IMR-90 (cell line): ENCODE measurements around the gene THEM4. TPM values are rescaled to one million over a fixed set of nuclear protein-coding genes. Genes with fewer than 3 reads are reported as not detected.

ENCODE experiments used
- ATAC-seq: fragments of 200-7000 bp; cut with Tn5 transposase; 2 replicates; pipeline ENCODE4 v1.9.1; 2020; ENCODE audit warnings: low read depth, mild to moderate bottlenecking, moderate library complexity
- BruUV-seq: library from RNA; stranded (reverse); fragments of 400-500 nt; replicated peaks from 2 replicates; lab custom pipeline; 2021; lab: Mats Ljungman, UMichigan
- CTCF ChIA-PET: fragments of 300-600 bp; formaldehyde crosslinking; extraction: SDS; loops from one replicate; lab custom pipeline; 2021; ENCODE audit warnings: antibody characterized with exemption; lab: Yijun Ruan, JAX
- POLR2A ChIA-PET: fragments of 300-600 bp; sonication (Branson Sonifier 250); formaldehyde crosslinking; loops from one replicate; lab custom pipeline; 2022; ENCODE audit warnings: antibody characterized with exemption; ENCODE audit not compliant: unreplicated experiment; lab: Charles Lee
- DNase-seq: peaks from one replicate; pipeline ENCODE4 v3.0.0; 2013
- H2AFZ ChIP-seq: replicated peaks from 2 replicates; pipeline ENCODE3; 2013; ENCODE audit warnings: low read length, mild to moderate bottlenecking; ENCODE audit not compliant: poor library complexity
- H2AK5ac ChIP-seq: 2 replicates; pipeline ENCODE4 v1.6.1; 2013; ENCODE audit warnings: low read depth, low read length, inconsistent platforms
- H2AK9ac ChIP-seq: replicated peaks from 2 replicates; pipeline ENCODE3; 2013; ENCODE audit warnings: mild to moderate bottlenecking, low read depth, low read length, moderate library complexity; ENCODE audit not compliant: poor library complexity
- H2BK120ac ChIP-seq: 2 replicates; pipeline ENCODE4 v1.6.1; 2013; ENCODE audit warnings: low read depth, low read length, inconsistent platforms
- H2BK15ac ChIP-seq: 3 replicates; pipeline ENCODE4 v1.6.1; 2013; ENCODE audit warnings: low read depth, low read length, inconsistent platforms
- H2BK20ac ChIP-seq: 2 replicates; pipeline ENCODE4 v1.6.1; 2013; ENCODE audit warnings: low read depth, mild to moderate bottlenecking, inconsistent platforms, low read length, moderate library complexity
- H2BK5ac ChIP-seq: 2 replicates; pipeline ENCODE4 v1.6.1; 2013; ENCODE audit warnings: mild to moderate bottlenecking, low read depth, low read length, inconsistent platforms; ENCODE audit not compliant: poor library complexity, severe bottlenecking
- H3K14ac ChIP-seq: replicated peaks from 2 replicates; pipeline ENCODE4 v1.6.1; 2013; ENCODE audit warnings: low read depth, low read length, inconsistent platforms
- H3K18ac ChIP-seq: 2 replicates; pipeline ENCODE4 v1.6.1; 2013; ENCODE audit warnings: low read depth, low read length, control low read depth
- H3K23ac ChIP-seq: 2 replicates; pipeline ENCODE4 v1.6.1; 2013; ENCODE audit warnings: low read depth, low read length, inconsistent platforms
- H3K27ac ChIP-seq: 2 replicates; pipeline ENCODE4 v1.5.1; 2013; ENCODE audit warnings: mild to moderate bottlenecking, control low read depth, low read length; ENCODE audit not compliant: insufficient read depth
- H3K27me3 ChIP-seq: 2 replicates; pipeline ENCODE4 v1.6.1; 2013; ENCODE audit warnings: low read length; ENCODE audit not compliant: control insufficient read depth, insufficient read depth
- H3K36me3 ChIP-seq: 2 replicates; pipeline ENCODE4 v1.6.1; 2013; ENCODE audit warnings: low read length, mixed read lengths; ENCODE audit not compliant: control insufficient read depth, insufficient read depth
- H3K4ac ChIP-seq: 2 replicates; pipeline ENCODE4 v1.6.1; 2013; ENCODE audit warnings: low read depth, low read length, inconsistent platforms
- H3K4me1 ChIP-seq: 2 replicates; pipeline ENCODE4 v1.6.1; 2013; ENCODE audit warnings: low read length, mixed read lengths; ENCODE audit not compliant: control insufficient read depth, insufficient read depth
- H3K4me2 ChIP-seq: 2 replicates; pipeline ENCODE4 v1.6.1; 2013; ENCODE audit warnings: low read depth, mild to moderate bottlenecking, control low read depth, low read length, moderate library complexity
- H3K4me3 ChIP-seq: 2 replicates; pipeline ENCODE4 v1.5.1; 2013; ENCODE audit warnings: low read depth, mild to moderate bottlenecking, control low read depth, low read length, moderate library complexity; ENCODE audit not compliant: insufficient read depth
- H3K56ac ChIP-seq: 2 replicates; pipeline ENCODE4 v1.6.1; 2013; ENCODE audit warnings: low read length, inconsistent platforms; ENCODE audit not compliant: insufficient read depth; ENCODE audit errors: extremely low read depth
- H3K79me1 ChIP-seq, 2 experiments: 2 replicates each; pipeline ENCODE4 v1.6.1; 2013; ENCODE audit warnings: low read length in 2 of 2, inconsistent platforms in 1 of 2, low read depth in 1 of 2
- H3K9ac ChIP-seq: 2 replicates; pipeline ENCODE4 v1.6.1; 2013; ENCODE audit warnings: low read depth, low read length, control low read depth
- H3K9me1 ChIP-seq: 2 replicates; pipeline ENCODE4 v1.6.1; 2013; ENCODE audit warnings: low read length, inconsistent platforms; ENCODE audit not compliant: insufficient read depth
- H3K9me3 ChIP-seq: 2 replicates; pipeline ENCODE4 v1.6.1; 2013; ENCODE audit warnings: low read length; ENCODE audit not compliant: control insufficient read depth, insufficient read depth
- H4K20me1 ChIP-seq: 2 replicates; pipeline ENCODE4 v1.6.1; 2013; ENCODE audit warnings: low read length, inconsistent platforms; ENCODE audit not compliant: insufficient read depth
- H4K5ac ChIP-seq: 2 replicates; pipeline ENCODE4 v1.6.1; 2013; ENCODE audit warnings: mild to moderate bottlenecking, low read depth, low read length, control low read depth
- H4K8ac ChIP-seq, 2 experiments: 2 replicates each; pipeline ENCODE4 v1.6.1; 2013; ENCODE audit warnings: low read depth in 2 of 2, low read length in 2 of 2, control low read depth in 1 of 2, inconsistent platforms in 1 of 2
- H4K91ac ChIP-seq: 2 replicates; pipeline ENCODE4 v1.6.1; 2013; ENCODE audit warnings: low read depth, low read length, inconsistent platforms; ENCODE audit not compliant: insufficient read depth
- BHLHE40 ChIP-seq: fragments of 150-350 bp; IDR thresholded peaks from 2 replicates; pipeline ENCODE4 v1.6.1; 2016; ENCODE audit warnings: mild to moderate bottlenecking, low read depth, low read length
- CEBPB ChIP-seq: IDR thresholded peaks from 2 replicates; pipeline ENCODE4 v1.6.1; 2012; ENCODE audit warnings: low read depth, low read length, improper control_type of control experiment
- CHD1 ChIP-seq: IDR thresholded peaks from 2 replicates; pipeline ENCODE4 v1.6.1; 2012; ENCODE audit warnings: low read depth, low read length, improper control_type of control experiment
- CTCF ChIP-seq: conservative IDR thresholded peaks from 2 replicates; pipeline ENCODE4 v1.5.1; 2012; ENCODE audit warnings: mild to moderate bottlenecking, low read depth, low read length, improper control_type of control experiment
- ELK1 ChIP-seq: fragments of 150-350 bp; IDR thresholded peaks from 2 replicates; pipeline ENCODE4 v1.6.1; 2016; ENCODE audit warnings: low read depth, mild to moderate bottlenecking, low read length, moderate library complexity, borderline replicate concordance
- FOS ChIP-seq: fragments of 150-350 bp; IDR thresholded peaks from 2 replicates; pipeline ENCODE4 v1.6.1; 2016; ENCODE audit warnings: low read depth, low read length
- MAFK ChIP-seq: IDR thresholded peaks from 2 replicates; pipeline ENCODE4 v1.6.1; 2012; ENCODE audit warnings: low read depth, low read length, improper control_type of control experiment
- MAZ ChIP-seq: IDR thresholded peaks from 2 replicates; pipeline ENCODE4 v1.6.1; 2012; ENCODE audit warnings: low read depth, mild to moderate bottlenecking, low read length, improper control_type of control experiment, moderate library complexity, borderline replicate concordance
- MXI1 ChIP-seq: IDR thresholded peaks from 2 replicates; pipeline ENCODE4 v1.6.1; 2012; ENCODE audit warnings: low read depth, mild to moderate bottlenecking, low read length, moderate library complexity, borderline replicate concordance
- NFE2L2 ChIP-seq: fragments of 150-350 bp; IDR thresholded peaks from 2 replicates; pipeline ENCODE4 v1.6.1; 2016; ENCODE audit warnings: low read depth, mild to moderate bottlenecking, low read length
- POLR2A ChIP-seq: IDR thresholded peaks from 2 replicates; pipeline ENCODE4 v1.6.1; 2012; ENCODE audit warnings: mild to moderate bottlenecking, low read depth, low read length
- RAD21 ChIP-seq: IDR thresholded peaks from 2 replicates; pipeline ENCODE4 v1.6.1; 2012; ENCODE audit warnings: low read length, improper control_type of control experiment
- RCOR1 ChIP-seq: IDR thresholded peaks from 2 replicates; pipeline ENCODE4 v1.6.1; 2012; ENCODE audit warnings: mild to moderate bottlenecking, low read length, improper control_type of control experiment; ENCODE audit not compliant: insufficient replicate concordance
- SMC3 ChIP-seq: fragments of 150-350 bp; IDR thresholded peaks from 2 replicates; pipeline ENCODE4 v1.6.1; 2016; ENCODE audit warnings: low read depth, mild to moderate bottlenecking, antibody characterized with exemption, low read length, moderate library complexity
- WGBS, 2 experiments: methylation state at CpG; one replicate each; pipeline versions ENCODE4 v1.1.5 to v1.1.7; 2013; ENCODE audit warnings: missing lambda C conversion rate in 2 of 2; ENCODE audit not compliant: insufficient read length in 1 of 2; ENCODE audit errors: extremely low coverage in 2 of 2; 5-methylcytosine and 5-hydroxymethylcytosine counted together
- dilution Hi-C: fragments of 300-500 bp; cut with HindIII; formaldehyde crosslinking; loops from one replicate; pipeline ENCODE4 v1.14.3; 2018; ENCODE audit warnings: low sequenced_read_pairs; ENCODE audit not compliant: unreplicated experiment
- in situ Hi-C: fragments of 300-500 bp; cut with MboI; formaldehyde crosslinking; loops from 3 replicates; pipeline ENCODE4 v1.14.3; 2019; ENCODE audit warnings: low sequenced_read_pairs, inconsistent platforms, mixed read lengths
- intact Hi-C: fragments of 100-400 bp; cut with micrococcal nuclease; formaldehyde crosslinking; loops from 2 replicates; pipeline ENCODE4 v1.10.0; 2022
- polyA plus RNA-seq, 3 experiments: library from polyadenylated mRNA; depleted of rRNA; stranded (reverse); fragments of >200 nt; gene quantifications; 2 replicates each; pipeline ENCODE4 v1.2.3, GENCODE V29; 2012; ENCODE audit warnings: low replicate concordance in 1 of 3
- total RNA-seq: library from RNA; depleted of rRNA; stranded (reverse); fragments of >200 nt; gene quantifications from 2 replicates; pipeline ENCODE4 v1.2.3, GENCODE V29; 2012
- TF ChIP-seq, protein P1 (sequence below): fragments of 150-350 bp; IDR thresholded peaks from 2 replicates; pipeline ENCODE4 v1.6.1; 2017; ENCODE audit warnings: mild to moderate bottlenecking, antibody characterized with exemption, low read length, low read depth

The THEM4 gene
- total and polyA plus RNA-seq, 2 of the 4 experiments (the other 2 are of a cell fraction), result 7.3 to 15.7 TPM

DNA sequence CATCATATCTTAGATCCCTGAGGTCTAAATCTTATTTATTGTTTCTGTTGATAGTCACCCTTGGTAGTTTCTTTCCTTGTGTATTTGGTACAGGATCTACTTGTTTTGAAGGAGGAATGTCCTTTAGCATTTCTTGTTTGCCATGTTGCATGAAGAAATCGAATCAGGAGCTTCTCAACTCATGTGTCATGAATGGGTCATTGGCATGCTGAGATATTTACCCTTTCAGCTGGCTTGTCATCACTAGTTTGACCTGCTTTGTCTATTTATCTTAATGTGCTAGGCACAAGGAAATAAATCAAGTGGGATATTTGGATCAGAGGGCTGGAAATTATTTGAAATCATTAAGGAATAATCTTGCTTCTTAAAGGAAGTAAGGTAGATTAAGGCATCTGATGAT lies 23.8 kb downstream of the THEM4 start:
- Histone ChIP-seq H3K27me3 (no peaks in the 10 kb centered on the region), H2AK9ac (no peak overlapping the region), H4K91ac (no peak overlapping the region), H3K4me2 (no peak overlapping the region), H4K20me1 (no peaks in the 10 kb centered on the region), H3K4me3 (no peak overlapping the region), H2BK5ac (no peak overlapping the region), H3K9ac (no peak overlapping the region), H2BK20ac (no peak overlapping the region), H3K4me1 (no peaks in the 10 kb centered on the region), H2BK120ac (no peak overlapping the region), H3K36me3 (peaks cover 1% of the 10 kb centered on the region; the same call in 1 of the 2 replicates), H3K4ac (no peak overlapping the region), H3K56ac (no peak overlapping the region), H3K9me1 (no peaks in the 10 kb centered on the region), H3K27ac (no peak overlapping the region), H2AK5ac (no peak overlapping the region), H3K14ac (no peak overlapping the region), H3K79me1 (no peaks in the 10 kb centered on the region), H3K9me3 (no peaks in the 10 kb centered on the region; the same call in 1 of the 2 replicates), H2BK15ac (no peak overlapping the region), H4K5ac (no peak overlapping the region), H3K23ac (no peak overlapping the region), H2AFZ (no peak overlapping the region), H3K18ac (no peak overlapping the region), H4K8ac (no peak overlapping the region)
- BruUV-seq, result no TSS peak
- ChIA-PET CTCF (no interaction called here), POLR2A (no interaction called here)
- DNase-seq (no peak), ATAC-seq (no peak)
- intact Hi-C loops, result no loop called here
- TF ChIP-seq POLR2A, result no peak
- TF ChIP-seq FOS, result no peak
- TF ChIP-seq BHLHE40, result no peak
- no peak for TF ChIP-seq NFE2L2
- no peak for TF ChIP-seq CTCF
- no peak for TF ChIP-seq CHD1
- TF ChIP-seq, protein P1, sequence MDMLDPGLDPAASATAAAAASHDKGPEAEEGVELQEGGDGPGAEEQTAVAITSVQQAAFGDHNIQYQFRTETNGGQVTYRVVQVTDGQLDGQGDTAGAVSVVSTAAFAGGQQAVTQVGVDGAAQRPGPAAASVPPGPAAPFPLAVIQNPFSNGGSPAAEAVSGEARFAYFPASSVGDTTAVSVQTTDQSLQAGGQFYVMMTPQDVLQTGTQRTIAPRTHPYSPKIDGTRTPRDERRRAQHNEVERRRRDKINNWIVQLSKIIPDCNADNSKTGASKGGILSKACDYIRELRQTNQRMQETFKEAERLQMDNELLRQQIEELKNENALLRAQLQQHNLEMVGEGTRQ, result no peak
- TF ChIP-seq CEBPB, result no peak
- TF ChIP-seq MAFK, result no peak
- TF ChIP-seq SMC3, result no peak
- no peak for TF ChIP-seq RCOR1
- TF ChIP-seq ELK1, result no peak
- no peak for TF ChIP-seq MXI1
- TF ChIP-seq RAD21, result no peak
- no peak for TF ChIP-seq MAZ
- in situ Hi-C loops, result loop anchor here (10.0 kb wide), 1 partner anchor 119 kb away; no protein-coding TSS in a partner anchor
- dilution Hi-C loops, result loop anchor here (25.0 kb wide), 1 partner anchor 98 kb away; the partner anchor contains the start of gene TDRKH
- WGBS, 2 experiments, result no CpG with 5 or more reads among the region's 1 CpG
